ENCODE data around the gene SCAMP3.
"Not testable (repeated sequence)": the region's sequence is repeated elsewhere in the genome, so short reads cannot be mapped to it uniquely, and the experiment has no call there.

The SCAMP3 gene

GRCh38 chr1:155261852-155262673, at the start of gene SCAMP3:
SCAMP3 (minus strand) TSS chr1:155262360; CDS start chr1:155262151, 209 bp downstream.
- peak; percentile 97 for DNase-seq (ENCODE audit: low read depth)

- DNase-seq (ENCODE audit: low read depth) = no peak
These were observed 47.4 kb upstream of the SCAMP3 start for GRCh38 chr1:155309423-155310021.

DNA sequence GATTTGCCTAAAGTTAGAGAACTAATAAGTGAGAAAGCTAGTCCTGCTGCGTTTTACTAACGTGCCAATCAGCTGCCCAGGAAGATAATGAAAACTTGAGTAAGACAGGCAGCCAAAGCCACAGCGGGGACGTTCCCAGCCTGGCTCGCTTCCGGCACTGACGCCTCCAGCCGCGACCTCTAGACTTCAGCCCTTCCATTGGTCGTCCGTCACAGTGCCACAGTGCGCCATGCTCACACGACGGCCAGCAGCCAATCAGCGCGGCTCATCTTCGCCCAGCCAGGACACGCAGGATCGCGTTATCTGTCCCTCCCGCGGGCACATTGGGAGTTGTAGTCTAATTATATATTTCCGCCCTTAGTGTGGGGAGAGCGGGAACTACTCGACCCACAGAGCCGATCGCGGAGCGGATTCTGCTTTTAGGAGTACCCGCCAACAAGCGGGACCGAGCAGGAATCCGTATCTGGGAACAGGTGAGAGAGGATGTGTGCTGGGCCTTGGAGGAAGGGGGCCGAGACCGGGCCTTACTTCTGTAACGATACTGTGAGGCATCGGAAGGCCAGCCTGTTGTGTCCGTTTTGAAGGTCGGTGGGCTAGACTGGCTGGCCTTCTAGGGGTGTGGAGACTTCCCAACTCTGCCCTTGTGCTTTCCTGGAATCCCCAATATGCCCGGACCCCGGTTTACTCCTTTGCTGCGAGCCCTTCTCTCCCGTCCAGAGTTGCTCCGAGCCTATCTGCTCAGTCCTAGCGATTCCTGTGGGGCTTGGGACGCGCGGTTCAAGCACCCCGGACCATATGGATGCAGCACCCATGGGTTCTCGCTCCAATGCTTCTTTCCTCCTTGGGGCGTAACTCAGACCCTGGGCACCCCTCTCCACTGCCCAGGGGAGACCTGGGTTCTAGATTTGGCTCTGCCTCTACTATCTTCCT, 46.6 kb upstream of the SCAMP3 start, which contains the start of gene FDPS:
Gene FDPS, plus strand, starts transcription at position 374 of the 930 bp plus-strand sequence. CDS start 924 bp downstream, outside the sequence.
- DNase-seq (ENCODE audit: low read depth) = peak; percentile 97

DNA sequence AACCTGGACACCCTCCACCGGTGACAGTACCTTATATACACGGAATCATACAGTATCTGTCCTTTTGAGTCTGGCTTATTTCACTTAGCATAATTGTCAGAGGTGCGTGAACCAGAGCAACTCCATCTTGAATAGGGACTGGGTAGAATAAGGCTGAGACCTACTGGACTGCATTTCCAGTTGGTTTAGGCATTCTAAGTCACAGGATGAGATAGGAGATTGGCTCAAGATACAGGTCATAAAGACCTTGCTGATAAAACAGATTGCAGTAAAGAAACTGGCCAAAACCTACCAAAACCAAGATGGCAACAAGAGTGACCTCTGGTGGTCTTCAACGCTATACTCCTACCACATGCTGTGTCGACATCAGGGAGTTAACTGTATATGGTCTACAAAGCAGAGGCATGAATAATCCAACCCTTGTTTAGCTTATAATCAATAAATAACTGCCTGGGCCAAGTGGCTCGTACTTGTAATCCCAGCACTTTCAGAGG, 45.1 kb upstream of the SCAMP3 start:
- no peak for DNase-seq (ENCODE audit: low read depth)

GRCh38 chr1:155305881-155306391, 43.8 kb upstream of the SCAMP3 start:
- no peak for DNase-seq (ENCODE audit: low read depth)

DNA sequence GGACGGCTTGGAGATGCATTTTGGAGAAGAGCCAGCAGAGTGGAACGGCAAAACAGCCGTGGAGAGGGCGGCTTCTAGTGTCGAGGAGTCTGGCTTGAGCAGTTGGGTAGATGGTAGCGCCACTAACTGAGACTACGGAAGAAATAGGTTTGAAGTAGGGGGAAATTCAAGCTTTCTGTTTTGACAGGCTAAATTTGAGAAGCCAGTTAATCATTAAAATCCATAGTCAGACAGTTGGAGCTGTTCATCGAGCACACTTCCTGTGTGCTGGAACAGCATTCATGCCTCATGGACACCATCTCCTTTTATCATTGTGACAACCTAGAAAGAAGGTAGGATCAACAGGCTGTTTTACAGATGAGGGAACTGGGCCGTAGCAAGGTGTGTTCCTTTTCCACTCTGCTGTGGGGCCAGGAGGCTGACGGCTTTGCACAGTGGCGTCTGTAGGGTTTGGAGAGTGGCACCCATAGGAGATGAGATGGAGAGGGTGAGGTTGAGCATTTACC, 42.5 kb upstream of the SCAMP3 start:
- DNase-seq (ENCODE audit: low read depth) = no peak

DNA sequence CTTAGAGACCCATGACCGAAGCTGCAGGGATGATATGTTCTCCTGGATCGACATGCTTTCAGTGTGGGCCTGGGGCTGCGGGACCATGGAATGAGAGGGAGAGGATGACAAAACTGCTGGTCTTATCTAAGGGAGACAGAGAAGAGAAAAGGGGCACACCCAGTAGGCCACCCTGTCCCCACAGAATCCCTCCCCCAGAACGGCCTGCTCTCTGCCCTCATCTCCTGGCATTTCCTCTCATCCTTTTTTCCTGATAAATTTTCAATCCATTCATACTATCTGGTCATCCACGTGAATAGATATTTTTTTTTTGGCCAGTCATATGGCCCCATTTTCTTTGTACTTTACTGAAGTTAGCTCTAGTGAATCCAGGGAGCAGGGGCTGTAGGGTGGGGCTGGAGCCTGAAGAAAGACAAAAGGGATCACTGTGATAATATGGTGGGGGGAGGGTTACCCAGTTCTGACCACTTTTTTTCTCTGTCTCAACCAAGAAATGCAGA, 39.2 kb upstream of the SCAMP3 start, which contains the start of gene PKLR:
Gene PKLR, minus strand, starts transcription at position 97 of the 500 bp plus-strand sequence. Its CDS starts 43 bp downstream, at position 54.
- DNase-seq (ENCODE audit: low read depth) = no peak

DNA sequence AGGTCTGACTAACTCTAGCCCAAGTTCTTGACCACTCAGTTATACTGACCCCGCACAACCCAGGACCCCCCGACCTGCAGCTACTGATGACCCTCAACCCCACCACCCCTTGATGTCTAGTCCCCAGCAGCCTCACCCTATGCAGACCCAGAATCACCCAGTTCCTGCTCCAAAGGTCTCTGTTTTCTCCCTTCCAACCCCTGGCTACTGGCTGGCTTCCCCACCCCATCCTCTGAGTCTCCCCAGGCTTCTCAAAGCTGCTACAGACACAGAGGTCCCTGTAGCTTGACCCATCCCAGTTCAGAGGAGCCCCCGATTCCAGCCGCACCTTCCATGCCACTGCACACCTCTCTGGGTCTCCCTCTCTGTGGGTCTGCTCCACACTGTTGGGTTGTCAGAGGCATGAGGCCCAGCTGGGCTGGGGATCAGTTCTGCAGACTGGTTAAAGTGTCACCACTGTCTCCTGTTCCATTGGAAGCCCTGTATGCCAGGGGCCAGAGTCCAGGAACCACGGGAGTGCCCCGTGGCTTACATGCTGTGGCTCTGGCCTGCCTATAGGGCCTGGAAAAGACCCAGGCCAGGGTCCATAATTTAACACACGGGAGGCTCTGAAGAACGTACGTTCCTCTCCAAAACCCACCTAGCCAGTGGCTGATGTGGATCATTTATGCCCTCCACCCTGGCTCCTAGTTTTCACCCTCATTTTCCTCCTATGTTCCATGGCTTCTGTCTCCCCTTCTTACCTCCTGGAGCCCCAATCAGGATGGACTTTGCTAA, 38.6 kb upstream of the SCAMP3 start:
- no peak for DNase-seq (ENCODE audit: low read depth)

DNA sequence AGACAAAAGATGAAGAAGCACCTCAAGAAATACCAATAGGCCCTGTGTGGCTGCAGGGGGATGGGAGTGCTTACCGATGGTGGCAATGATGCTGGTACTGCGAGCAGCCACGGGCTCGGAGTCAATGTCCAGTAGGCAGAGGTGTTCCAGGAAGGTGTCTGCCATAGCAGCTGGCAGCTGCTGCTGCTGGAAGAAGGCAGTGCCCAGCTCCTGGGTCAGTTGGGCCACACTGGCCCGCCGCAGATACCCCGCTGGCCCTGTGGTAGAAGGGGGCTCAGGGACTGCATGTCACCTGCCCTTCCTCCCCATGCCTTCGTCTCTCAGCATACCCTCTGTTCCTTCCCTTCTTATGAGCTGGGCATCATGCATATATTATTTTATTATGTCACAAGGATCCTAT, 37.9 kb upstream of the SCAMP3 start:
- DNase-seq (ENCODE audit: low read depth) = no peak

DNA sequence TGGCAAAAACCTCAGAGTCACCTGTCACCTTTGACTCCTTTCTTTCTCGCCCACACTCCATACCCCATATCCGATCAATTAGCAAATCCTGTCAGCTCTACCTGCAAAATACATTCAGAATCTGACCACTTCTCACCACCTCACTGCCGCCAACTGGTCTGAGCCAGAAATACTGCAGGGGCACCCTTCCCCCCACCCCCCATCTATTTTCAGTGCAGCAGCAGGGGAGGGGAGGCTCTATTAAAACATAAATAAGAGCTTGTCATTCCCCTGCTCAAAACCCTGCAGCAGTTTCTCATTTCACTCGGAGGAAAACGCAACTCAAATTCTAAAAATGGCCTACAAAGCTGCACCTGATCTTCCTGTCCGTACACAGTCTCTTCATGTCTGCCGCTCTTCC, 35.2 kb upstream of the SCAMP3 start:
- no peak for DNase-seq (ENCODE audit: low read depth)

- no peak for DNase-seq (ENCODE audit: low read depth)
These were observed 34.5 kb upstream of the SCAMP3 start for GRCh38 chr1:155296661-155297060.

DNA sequence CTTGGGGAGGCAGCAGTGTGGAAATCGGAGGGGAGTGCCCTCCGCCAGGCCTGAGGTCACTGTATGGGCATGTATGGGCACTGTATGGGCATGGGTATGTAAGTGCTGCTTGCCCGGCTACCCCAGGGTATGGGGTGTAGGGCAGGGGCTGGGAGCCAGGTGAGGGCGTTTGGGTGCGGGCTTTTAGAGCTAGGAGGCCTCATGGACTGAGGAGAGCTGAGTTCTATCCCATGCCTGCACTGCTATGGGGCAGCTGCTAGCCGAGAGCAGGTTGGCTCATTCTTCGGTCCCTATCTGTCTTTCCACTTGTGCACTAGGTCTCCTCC, 33.7 kb upstream of the SCAMP3 start:
- DNase-seq (ENCODE audit: low read depth) = no peak

- DNase-seq (ENCODE audit: low read depth) = no peak
These were observed 33.2 kb upstream of the SCAMP3 start for GRCh38 chr1:155295183-155295941.

DNA sequence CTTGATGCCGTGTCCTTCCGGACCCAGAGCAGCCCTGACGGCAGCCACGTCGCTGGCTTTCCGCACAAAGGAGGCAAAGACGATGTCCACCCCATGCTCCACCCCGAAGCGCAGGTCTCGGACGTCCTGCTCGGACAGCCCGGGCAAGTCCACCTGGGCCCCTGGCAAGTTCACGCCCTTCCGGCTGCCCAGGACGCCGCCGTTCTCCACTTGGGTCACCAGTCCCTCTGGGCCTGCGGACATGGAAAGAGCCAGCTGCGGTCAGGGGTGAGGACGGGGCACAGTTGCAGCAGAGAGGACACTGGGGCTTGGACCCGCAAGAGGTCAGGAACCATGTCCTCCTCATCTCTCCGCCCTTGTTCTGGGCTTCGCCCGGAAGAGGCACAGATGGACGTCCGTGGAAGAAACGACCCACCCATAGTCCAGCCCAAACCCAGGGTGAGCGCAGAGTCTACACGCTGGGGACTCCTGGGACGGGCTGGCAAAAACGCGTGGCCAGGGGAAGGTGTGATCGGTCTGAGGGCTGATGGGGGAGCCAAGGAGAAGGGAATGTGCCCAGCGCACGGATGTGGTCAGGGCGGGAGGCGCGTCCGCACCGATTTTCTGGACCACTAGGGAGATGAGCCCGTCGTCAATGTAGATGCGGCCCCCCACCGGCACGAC, 32.5 kb upstream of the SCAMP3 start:
- no peak for DNase-seq (ENCODE audit: low read depth)

GRCh38 chr1:155293086-155293749, 31.1 kb upstream of the SCAMP3 start:
- no peak for DNase-seq (ENCODE audit: low read depth)

- not testable (repeated sequence) for DNase-seq (ENCODE audit: low read depth)
These were observed 28.8 kb upstream of the SCAMP3 start for GRCh38 chr1:155291006-155291405.

DNA sequence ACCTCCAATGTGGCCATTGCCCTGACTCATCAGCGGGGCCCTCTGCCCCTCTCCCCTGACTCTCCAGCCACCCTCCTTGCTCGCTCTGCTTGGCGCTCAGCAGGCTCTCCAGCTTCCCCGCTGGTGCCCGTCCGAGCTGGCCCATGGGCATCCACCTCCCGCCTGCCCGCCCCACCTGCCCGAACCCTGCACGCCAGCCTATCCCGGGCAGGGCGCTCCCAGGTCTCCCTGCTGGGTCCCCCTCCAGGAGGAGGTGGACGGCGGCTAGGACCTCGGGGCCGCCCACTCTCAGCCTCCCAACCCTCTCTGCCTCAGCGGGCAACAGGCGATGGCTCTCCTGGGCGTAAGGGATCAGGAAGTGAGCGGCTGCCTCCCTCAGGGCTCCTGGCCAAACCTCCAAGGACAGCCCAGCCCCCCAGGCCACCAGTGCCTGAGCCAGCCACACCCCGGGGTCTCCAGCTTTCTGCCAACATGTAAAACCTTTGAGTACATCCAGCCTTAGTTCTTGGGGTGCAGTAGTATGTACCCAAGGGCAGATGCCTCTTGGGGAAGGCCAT, 25.9 kb upstream of the SCAMP3 start:
- no peak for DNase-seq (ENCODE audit: low read depth)

DNA sequence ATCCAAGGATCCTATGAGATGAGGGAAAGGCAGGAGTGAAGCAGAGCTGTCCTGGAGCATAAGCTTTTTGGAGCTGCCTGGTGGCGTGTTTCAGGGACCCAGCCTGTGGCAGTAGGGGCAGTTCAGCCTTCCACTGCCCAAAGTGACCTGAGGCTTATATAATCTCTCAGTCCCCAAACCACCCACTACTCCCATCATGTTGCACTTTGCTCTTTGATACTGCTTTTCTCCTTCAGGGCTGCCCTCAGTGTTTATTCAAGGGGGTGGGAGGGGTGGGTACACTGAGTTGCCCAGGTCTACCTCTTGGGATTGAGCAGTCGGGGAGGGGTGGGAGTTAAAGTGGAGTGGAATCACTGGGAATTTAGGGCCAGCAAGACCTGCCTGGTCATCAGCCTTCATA, 24.4 kb upstream of the SCAMP3 start:
- no peak for DNase-seq (ENCODE audit: low read depth)

GRCh38 chr1:155285631-155286044, 23.5 kb upstream of the SCAMP3 start:
- no peak for DNase-seq (ENCODE audit: low read depth)

Measured in GM04504 (cell line).